ENCODE results near the gene COMMD1. TPM values are rescaled to one million over a fixed set of nuclear protein-coding genes. Genes with fewer than 3 reads are reported as not detected.

Gene COMMD1
- total RNA-seq, 1 experiment from 2014 or later = 41.4 TPM

DNA sequence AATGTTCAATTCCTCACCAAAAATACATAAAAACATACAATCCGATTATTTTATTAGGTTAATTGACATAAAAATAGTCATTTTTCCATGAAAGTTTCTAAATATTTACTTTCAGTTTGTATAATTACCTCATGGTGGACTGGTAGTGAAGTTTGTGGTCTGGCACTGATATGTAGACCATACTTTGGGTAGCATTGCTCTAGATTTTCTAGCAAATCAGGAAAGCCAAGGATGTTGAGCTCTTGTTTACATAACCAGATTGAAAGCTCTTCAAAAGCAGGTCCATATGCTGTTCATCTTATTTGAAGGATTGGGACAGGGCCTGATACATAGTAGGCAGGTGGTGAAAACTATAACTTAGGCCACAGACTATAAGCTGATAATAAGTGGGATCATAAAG is 61.8 kb downstream of the COMMD1 start:
- intact Hi-C loops (cut with micrococcal nuclease; ENCODE audit: unreplicated experiment) = no loop called here
- no TSS peak for BruUV-seq (replicated peaks)
- no peaks in the 10 kb centered on the region for H3K27me3 ChIP-seq (replicated peaks; ENCODE audit: insufficient read depth, low read depth, low read length, poor library complexity)
- no peak for TF ChIP-seq EZH2 (IDR thresholded peaks at IDR 0.05; ENCODE audit: borderline replicate concordance, low read depth, low read length, poor library complexity, severe bottlenecking)
- TF ChIP-seq, protein P1, sequence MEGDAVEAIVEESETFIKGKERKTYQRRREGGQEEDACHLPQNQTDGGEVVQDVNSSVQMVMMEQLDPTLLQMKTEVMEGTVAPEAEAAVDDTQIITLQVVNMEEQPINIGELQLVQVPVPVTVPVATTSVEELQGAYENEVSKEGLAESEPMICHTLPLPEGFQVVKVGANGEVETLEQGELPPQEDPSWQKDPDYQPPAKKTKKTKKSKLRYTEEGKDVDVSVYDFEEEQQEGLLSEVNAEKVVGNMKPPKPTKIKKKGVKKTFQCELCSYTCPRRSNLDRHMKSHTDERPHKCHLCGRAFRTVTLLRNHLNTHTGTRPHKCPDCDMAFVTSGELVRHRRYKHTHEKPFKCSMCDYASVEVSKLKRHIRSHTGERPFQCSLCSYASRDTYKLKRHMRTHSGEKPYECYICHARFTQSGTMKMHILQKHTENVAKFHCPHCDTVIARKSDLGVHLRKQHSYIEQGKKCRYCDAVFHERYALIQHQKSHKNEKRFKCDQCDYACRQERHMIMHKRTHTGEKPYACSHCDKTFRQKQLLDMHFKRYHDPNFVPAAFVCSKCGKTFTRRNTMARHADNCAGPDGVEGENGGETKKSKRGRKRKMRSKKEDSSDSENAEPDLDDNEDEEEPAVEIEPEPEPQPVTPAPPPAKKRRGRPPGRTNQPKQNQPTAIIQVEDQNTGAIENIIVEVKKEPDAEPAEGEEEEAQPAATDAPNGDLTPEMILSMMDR (conservative IDR thresholded peaks at IDR 0.05; ENCODE audit: low read depth, low read length) = no peak
- H3K36me3 ChIP-seq (ENCODE audit: insufficient read depth, low read length, poor library complexity, severe bottlenecking) = no peaks in the 10 kb centered on the region
- no peak overlapping the region for H3K27ac ChIP-seq (ENCODE audit: low read depth, low read length, poor library complexity, severe bottlenecking)
- no peak for DNase-seq (ENCODE audit: low spot score)
- ChIA-PET POLR2A (ENCODE audit: low non-redundant PET) (interaction anchor here (0.7 kb wide), 1 partner anchor 10 kb away, joined by 3 read pairs; no protein-coding TSS in a partner anchor), CTCF (no interaction called here)
- no peaks in the 10 kb centered on the region for H3K4me1 ChIP-seq (ENCODE audit: insufficient read depth, low read length, poor library complexity, severe bottlenecking)
- H3K4me3 ChIP-seq (ENCODE audit: low read depth, low read length, poor library complexity, severe bottlenecking) = no peak overlapping the region
- H3K9me3 ChIP-seq (ENCODE audit: low read depth, low read length, poor library complexity, severe bottlenecking) = no peaks in the 10 kb centered on the region

DNA sequence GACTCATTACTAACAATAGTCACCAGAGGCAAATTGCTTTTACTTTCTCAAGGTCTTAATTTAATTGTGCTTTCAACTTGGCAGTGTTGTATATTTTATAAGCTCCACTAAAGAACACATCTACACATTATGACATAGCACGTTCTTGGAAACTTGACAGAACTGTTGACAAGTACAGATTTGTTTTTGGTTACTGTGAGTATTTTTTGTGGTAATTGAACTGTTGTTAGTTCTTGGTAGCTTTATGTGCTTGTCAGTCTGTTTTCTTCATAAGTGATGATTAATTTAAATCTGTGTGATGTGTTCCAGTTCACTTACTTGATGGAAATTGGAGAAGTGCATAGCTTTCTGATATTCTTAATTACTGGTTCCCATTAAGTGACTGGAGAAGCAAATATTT is 63.9 kb downstream of the COMMD1 start:
- Histone ChIP-seq H3K9me3 (ENCODE audit: low read depth, low read length, poor library complexity, severe bottlenecking) (no peaks in the 10 kb centered on the region), H3K4me1 (ENCODE audit: insufficient read depth, low read length, poor library complexity, severe bottlenecking) (no peaks in the 10 kb centered on the region), H3K4me3 (ENCODE audit: low read depth, low read length, poor library complexity, severe bottlenecking) (no peak overlapping the region), H3K36me3 (ENCODE audit: insufficient read depth, low read length, poor library complexity, severe bottlenecking) (no peaks in the 10 kb centered on the region), H3K27ac (ENCODE audit: low read depth, low read length, poor library complexity, severe bottlenecking) (no peak overlapping the region), H3K27me3 (replicated peaks; ENCODE audit: insufficient read depth, low read depth, low read length, poor library complexity) (no peaks in the 10 kb centered on the region)
- intact Hi-C loops (cut with micrococcal nuclease; ENCODE audit: unreplicated experiment) = no loop called here
- CTCF ChIA-PET = no interaction called here
- TF ChIP-seq, protein P1 (conservative IDR thresholded peaks at IDR 0.05; ENCODE audit: low read depth, low read length) = no peak
- no peak for TF ChIP-seq EZH2 (IDR thresholded peaks at IDR 0.05; ENCODE audit: borderline replicate concordance, low read depth, low read length, poor library complexity, severe bottlenecking)
- BruUV-seq (replicated peaks) = no TSS peak
- DNase-seq (ENCODE audit: low spot score) = peak; percentile 24
- POLR2A ChIA-PET (ENCODE audit: low non-redundant PET) = no interaction called here

DNA sequence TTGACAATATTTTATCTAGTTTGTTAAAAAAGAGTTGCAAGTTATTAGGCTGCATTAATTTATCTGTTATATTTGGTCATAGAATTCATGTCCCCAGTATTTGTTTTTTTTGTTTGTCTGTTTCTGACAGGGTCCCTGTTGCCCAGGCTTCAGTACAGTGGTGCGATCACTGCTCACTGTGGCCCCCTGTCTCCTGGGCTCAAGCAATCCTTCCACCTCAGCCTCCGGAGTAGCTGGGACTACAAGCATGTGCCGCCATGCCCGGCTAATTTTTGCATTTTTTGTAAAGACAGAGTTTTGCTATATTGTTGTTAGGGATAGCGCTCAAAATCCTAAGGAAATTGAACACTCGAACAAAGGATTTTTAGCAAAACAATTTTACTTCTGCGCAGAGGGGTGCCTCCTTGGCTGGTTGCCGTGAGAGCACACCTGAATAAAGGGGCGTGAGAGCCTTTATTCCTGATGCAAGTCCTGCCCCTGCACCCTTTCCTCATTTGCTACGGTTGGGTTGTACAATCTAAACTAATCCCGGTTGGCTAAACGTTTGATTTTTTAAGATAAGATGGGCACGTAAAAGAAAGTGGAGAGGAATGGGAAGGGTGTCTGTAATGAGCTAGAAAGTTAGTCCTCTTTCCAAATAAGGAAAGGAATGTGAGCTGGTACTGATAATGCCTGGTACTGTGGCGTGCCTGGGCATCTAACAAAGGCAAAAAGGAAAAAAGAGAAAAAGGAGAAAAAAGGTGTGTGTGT is 65.5 kb downstream of the COMMD1 start:
- ChIA-PET POLR2A (ENCODE audit: low non-redundant PET) (no interaction called here), CTCF (no interaction called here)
- DNase-seq (ENCODE audit: low spot score) = no peak
- TF ChIP-seq EZH2 (IDR thresholded peaks at IDR 0.05; ENCODE audit: borderline replicate concordance, low read depth, low read length, poor library complexity, severe bottlenecking) = no peak
- TF ChIP-seq, protein P1 (conservative IDR thresholded peaks at IDR 0.05; ENCODE audit: low read depth, low read length) = 0 out of 2 replicates have a peak, but pooled peaks have one; percentile 24
- Histone ChIP-seq H3K4me1 (ENCODE audit: insufficient read depth, low read length, poor library complexity, severe bottlenecking) (no peaks in the 10 kb centered on the region), H3K36me3 (ENCODE audit: insufficient read depth, low read length, poor library complexity, severe bottlenecking) (no peaks in the 10 kb centered on the region), H3K27me3 (replicated peaks; ENCODE audit: insufficient read depth, low read depth, low read length, poor library complexity) (no peaks in the 10 kb centered on the region), H3K9me3 (ENCODE audit: low read depth, low read length, poor library complexity, severe bottlenecking) (no peaks in the 10 kb centered on the region), H3K4me3 (ENCODE audit: low read depth, low read length, poor library complexity, severe bottlenecking) (no peak overlapping the region), H3K27ac (ENCODE audit: low read depth, low read length, poor library complexity, severe bottlenecking) (no peak overlapping the region)
- no TSS peak for BruUV-seq (replicated peaks)
- intact Hi-C loops (cut with micrococcal nuclease; ENCODE audit: unreplicated experiment) = no loop called here

Data from A673 (cell line).